H1 (cell line): ENCODE results near the gene SURF1. TPM values are rescaled to one million over a fixed set of nuclear protein-coding genes. Genes with fewer than 3 reads are reported as not detected.

Source experiments
- CTCF ChIA-PET: fragments of 300-600 bp; sonication (Branson Sonifier 250); formaldehyde crosslinking; loops from one replicate; lab custom pipeline; 2021; ENCODE audit not compliant: partially characterized antibody; lab: Charles Lee
- POLR2A ChIA-PET: fragments of 300-600 bp; sonication (Branson Sonifier 250); formaldehyde crosslinking; loops from one replicate; lab custom pipeline; 2021; ENCODE audit warnings: inconsistent platforms; ENCODE audit not compliant: partially characterized antibody; lab: Charles Lee
- DNase-seq, 2 experiments: peaks; one replicate each; pipeline versions ENCODE4 v3.0.0 to v3.0.0-alpha.2; 2010 to 2022; ENCODE audit warnings: low spot score in 2 of 2, low read depth in 1 of 2, mixed read lengths in 1 of 2
- FAIRE-seq: peaks from 2 replicates; lab custom pipeline; 2011; peaks lifted over from hg19 to GRCh38; lab: Jason Lieb, UNC
- H2AFZ ChIP-seq: 2 replicates; pipeline ENCODE4 v1.8.1; 2012; ENCODE audit warnings: low read length, inconsistent platforms
- H2AK5ac ChIP-seq: 2 replicates; pipeline ENCODE4 v1.6.1; 2013; ENCODE audit warnings: low read depth, low read length
- H2BK120ac ChIP-seq: replicated peaks from 2 replicates; pipeline ENCODE3; 2013; ENCODE audit warnings: low read depth, low read length, inconsistent platforms
- H2BK12ac ChIP-seq: 2 replicates; pipeline ENCODE4 v1.6.1; 2013; ENCODE audit warnings: low read depth, low read length
- H2BK15ac ChIP-seq: 2 replicates; pipeline ENCODE4 v1.6.1; 2013; ENCODE audit warnings: low read length
- H2BK20ac ChIP-seq: 2 replicates; pipeline ENCODE4 v1.6.1; 2013; ENCODE audit warnings: low read length
- H2BK5ac ChIP-seq: 2 replicates; pipeline ENCODE4 v1.6.1; 2013; ENCODE audit warnings: low read depth, low read length
- H3K14ac ChIP-seq: 2 replicates; pipeline ENCODE4 v1.6.1; 2013; ENCODE audit warnings: inconsistent platforms; ENCODE audit not compliant: insufficient read length
- H3K18ac ChIP-seq: 2 replicates; pipeline ENCODE4 v1.6.1; 2013; ENCODE audit warnings: low read length; ENCODE audit errors: extremely low read depth
- H3K23ac ChIP-seq: 2 replicates; pipeline ENCODE4 v1.6.1; 2013; ENCODE audit warnings: inconsistent platforms; ENCODE audit not compliant: insufficient read length
- H3K23me2 ChIP-seq: 2 replicates; pipeline ENCODE4 v1.6.1; 2013; ENCODE audit warnings: low read depth, low read length
- H3K27ac ChIP-seq: 2 replicates; pipeline ENCODE4 v1.6.1; 2011; ENCODE audit warnings: low read depth, low read length, inconsistent platforms
- H3K27me3 ChIP-seq, 4 experiments: replicated peaks in 1 of 4; 1 replicate in 1 of 4; 2 replicates in 3 of 4; pipeline versions ENCODE4 v1.6.1 to v1.8.1; 2011 to 2013; ENCODE audit warnings: low read length in 3 of 4, mild to moderate bottlenecking in 3 of 4, inconsistent platforms in 2 of 4, mixed read lengths in 2 of 4, moderate library complexity in 1 of 4; ENCODE audit not compliant: control insufficient read depth in 3 of 4, insufficient read depth in 3 of 4; ENCODE audit errors: extremely low read depth in 1 of 4
- H3K36me3 ChIP-seq, 4 experiments: 2 replicates each; pipeline versions ENCODE4 v1.6.1 to v1.8.1; 2011 to 2013; ENCODE audit warnings: mild to moderate bottlenecking in 4 of 4, low read length in 3 of 4, moderate library complexity in 2 of 4, control low read depth in 1 of 4, inconsistent platforms in 1 of 4; ENCODE audit not compliant: insufficient read depth in 4 of 4, control insufficient read depth in 2 of 4
- H3K4ac ChIP-seq: replicated peaks from 2 replicates; pipeline ENCODE3; 2013; ENCODE audit warnings: low read length, low read depth, mixed read lengths, inconsistent platforms; ENCODE audit not compliant: insufficient read length
- H3K4me1 ChIP-seq, 4 experiments: replicated peaks in 1 of 4; 1 replicate in 1 of 4; 2 replicates in 3 of 4; pipeline versions ENCODE4 v1.6.1 to v1.8.1; 2011 to 2013; ENCODE audit warnings: low read length in 3 of 4, inconsistent platforms in 2 of 4, mixed read lengths in 1 of 4; ENCODE audit not compliant: insufficient read depth in 4 of 4, control insufficient read depth in 3 of 4
- H3K4me2 ChIP-seq, 2 experiments: 2 replicates each; pipeline versions ENCODE4 v1.6.1 to v1.8.1; 2011 to 2013; ENCODE audit warnings: low read depth in 2 of 2, low read length in 2 of 2, control low read depth in 1 of 2, inconsistent platforms in 1 of 2, mild to moderate bottlenecking in 1 of 2; ENCODE audit not compliant: insufficient read depth in 1 of 2
- H3K4me3 ChIP-seq, 4 experiments: fragments of 200-600, 300-600 bp in 1 of 4; sonication (generic), shearing (Covaris generic), sonication (Bioruptor Twin) in 1 of 4; 2 replicates each; pipeline versions ENCODE4 v1.5.1 to v1.8.1; 2011 to 2016; ENCODE audit warnings: low read length in 4 of 4, low read depth in 3 of 4, control low read depth in 2 of 4, inconsistent platforms in 2 of 4, mild to moderate bottlenecking in 2 of 4, mixed read lengths in 1 of 4, moderate library complexity in 1 of 4; ENCODE audit not compliant: insufficient read depth in 2 of 4; ENCODE audit errors: extremely low read depth in 1 of 4
- H3K56ac ChIP-seq: replicated peaks from 2 replicates; pipeline ENCODE3; 2013; ENCODE audit warnings: low read depth, mild to moderate bottlenecking, mixed read lengths, low read length, inconsistent platforms; ENCODE audit not compliant: insufficient read length
- H3K79me1 ChIP-seq: 2 replicates; pipeline ENCODE4 v1.6.1; 2013; ENCODE audit warnings: low read depth, low read length, control low read depth
- H3K79me2 ChIP-seq, 2 experiments: 2 replicates each; pipeline versions ENCODE4 v1.6.1 to v1.8.1; 2012 to 2013; ENCODE audit warnings: low read length in 2 of 2, mild to moderate bottlenecking in 2 of 2, inconsistent platforms in 1 of 2; ENCODE audit not compliant: insufficient read depth in 2 of 2, control insufficient read depth in 1 of 2
- H3K9ac ChIP-seq, 4 experiments: replicated peaks in 1 of 4; 1 replicate in 1 of 4; 2 replicates in 3 of 4; pipeline versions ENCODE4 v1.6.1 to v1.8.1; 2011 to 2013; ENCODE audit warnings: low read depth in 3 of 4, low read length in 3 of 4, control low read depth in 2 of 4, mild to moderate bottlenecking in 2 of 4, moderate library complexity in 2 of 4, inconsistent platforms in 1 of 4; ENCODE audit errors: extremely low read depth in 1 of 4
- H3K9me3 ChIP-seq, 2 experiments: 2 replicates each; pipeline versions ENCODE4 v1.6.1 to v1.8.1; 2012 to 2013; ENCODE audit warnings: mild to moderate bottlenecking in 2 of 2, moderate library complexity in 2 of 2, control low read depth in 1 of 2, inconsistent platforms in 1 of 2, low read depth in 1 of 2, low read length in 1 of 2, mixed read lengths in 1 of 2; ENCODE audit not compliant: insufficient read depth in 2 of 2
- H4K20me1 ChIP-seq, 2 experiments: replicated peaks in 1 of 2; 2 replicates each; pipeline versions ENCODE3 to v1.8.1; 2011 to 2013; ENCODE audit warnings: inconsistent platforms in 2 of 2, low read length in 2 of 2, mild to moderate bottlenecking in 1 of 2; ENCODE audit not compliant: insufficient read depth in 2 of 2, control insufficient read depth in 1 of 2
- H4K5ac ChIP-seq: 2 replicates; pipeline ENCODE4 v1.6.1; 2013; ENCODE audit warnings: low read length, low read depth, mixed read lengths, inconsistent platforms; ENCODE audit not compliant: insufficient read length
- H4K8ac ChIP-seq: 2 replicates; pipeline ENCODE4 v1.8.0; 2013; ENCODE audit warnings: mild to moderate bottlenecking, moderate library complexity, low read length, inconsistent platforms; ENCODE audit not compliant: insufficient read depth; ENCODE audit errors: extremely low read depth
- H4K91ac ChIP-seq: replicated peaks from 2 replicates; pipeline ENCODE3; 2013; ENCODE audit warnings: low read length, mixed read lengths, inconsistent platforms; ENCODE audit not compliant: insufficient read length
- BCL11A ChIP-seq, 2 experiments: IDR thresholded peaks; one replicate each; pipeline ENCODE4 v1.6.1; 2011; ENCODE audit warnings: low read depth in 2 of 2, low read length in 2 of 2, mild to moderate bottlenecking in 2 of 2
- CBX5 ChIP-seq: fragments of 300-800, 300-1000 bp; sonication (generic); IDR thresholded peaks from 2 replicates; pipeline ENCODE4 v1.7.1; 2016; ENCODE audit warnings: antibody characterized with exemption, low read length, low read depth
- CHD2 ChIP-seq: IDR thresholded peaks from 2 replicates; pipeline ENCODE4 v1.6.1; 2012; ENCODE audit warnings: low read length, improper control_type of control experiment
- EP300 ChIP-seq, 2 experiments: IDR thresholded peaks; 1 replicate in 1 of 2; 2 replicates in 1 of 2; pipeline ENCODE4 v1.6.1; 2011 to 2012; ENCODE audit warnings: low read depth in 2 of 2, low read length in 2 of 2, mild to moderate bottlenecking in 2 of 2, borderline replicate concordance in 1 of 2, inconsistent platforms in 1 of 2, moderate library complexity in 1 of 2
- GABPA ChIP-seq: IDR thresholded peaks from 2 replicates; pipeline ENCODE4 v1.6.1; 2011; ENCODE audit warnings: mild to moderate bottlenecking, low read length, moderate library complexity, borderline replicate concordance; ENCODE audit not compliant: insufficient read depth
- HDAC6 ChIP-seq: IDR thresholded peaks from one replicate; pipeline ENCODE4 v1.7.1; 2012; ENCODE audit warnings: low read depth, mild to moderate bottlenecking, inconsistent platforms, low read length, moderate library complexity
- JUND ChIP-seq: IDR thresholded peaks from 2 replicates; pipeline ENCODE4 v1.6.1; 2011; ENCODE audit warnings: mild to moderate bottlenecking, improper control_type of control experiment, low read length
- MAX ChIP-seq: IDR thresholded peaks from 2 replicates; pipeline ENCODE4 v1.6.1; 2012; ENCODE audit warnings: inconsistent platforms
- POU5F1 ChIP-seq: IDR thresholded peaks from 2 replicates; pipeline ENCODE4 v1.6.1; 2011; ENCODE audit warnings: low read depth, mild to moderate bottlenecking, low read length, moderate library complexity
- RFX5 ChIP-seq: IDR thresholded peaks from 2 replicates; pipeline ENCODE4 v1.6.1; 2011; ENCODE audit warnings: low read depth, low read length, improper control_type of control experiment, borderline replicate concordance
- SAP30 ChIP-seq: fragments of 300-600 bp; sonication (generic); IDR thresholded peaks from 2 replicates; pipeline ENCODE4 v1.7.1; 2012; ENCODE audit warnings: low read length, moderate library complexity, mild to moderate bottlenecking, inconsistent platforms; ENCODE audit not compliant: insufficient read depth, insufficient replicate concordance
- SP2 ChIP-seq: IDR thresholded peaks from 2 replicates; pipeline ENCODE4 v1.6.1; 2012; ENCODE audit warnings: mild to moderate bottlenecking, low read length, inconsistent platforms
- TCF12 ChIP-seq: IDR thresholded peaks from 2 replicates; pipeline ENCODE4 v1.6.1; 2011; ENCODE audit warnings: low read depth, mild to moderate bottlenecking, low read length
- YY1 ChIP-seq: IDR thresholded peaks from 2 replicates; pipeline ENCODE4 v1.6.1; 2011; ENCODE audit warnings: low read depth, mild to moderate bottlenecking, low read length
- WGBS, 2 experiments: shearing (Covaris generic) in 1 of 2; methylation state at CpG; one replicate each; pipeline versions ENCODE4 v1.1.6 to v1.1.7; 2013 to 2015; ENCODE audit warnings: low lambda C conversion rate in 2 of 2, mixed read lengths in 2 of 2, inconsistent platforms in 1 of 2, low coverage in 1 of 2, missing lambda C conversion rate in 1 of 2; ENCODE audit not compliant: insufficient replicate concordance in 2 of 2, insufficient coverage in 1 of 2, insufficient read length in 1 of 2; ENCODE audit errors: extremely low coverage in 1 of 2, missing lambda C conversion rate in 1 of 2; 5-methylcytosine and 5-hydroxymethylcytosine counted together
- polyA plus RNA-seq, 7 experiments: library from polyadenylated mRNA; depleted of rRNA in 3 of 7; stranded (reverse) in 5 of 7; unstranded in 2 of 7; fragments of >200 nt in 5 of 7; fragments of 200-250 nt in 2 of 7; gene quantifications; 1 replicate in 5 of 7; 2 replicates in 1 of 7; 4 replicates in 1 of 7; pipeline versions ENCODE4 v1.2.1 to v1.2.3, GENCODE V29; 2011 to 2013; ENCODE audit warnings: missing spikeins in 2 of 7, mixed read lengths in 2 of 7
- total RNA-seq: library from RNA; stranded (reverse); fragmentation: NEBNext Ultra II Directional; extraction: Animal tissue kit (Norgen Biotek cat#: 25700); gene quantifications from 2 replicates; pipeline ENCODE4 v1.2.1, GENCODE V29; 2021

The SURF1 gene
- total and polyA plus RNA-seq, 2 of the 8 experiments (the other 6 are each of a cell fraction or from before 2014, with no cell fraction given) = 43.1 to 44.7 TPM

GRCh38 chr9:133389562-133389961, 33.3 kb upstream of the SURF1 start:
- FAIRE-seq = no peak
- Histone ChIP-seq H3K23ac (no peak overlapping the region), H3K14ac (no peak overlapping the region), H3K9ac (no peak overlapping the region), H3K4me2 (no peak overlapping the region), H3K23me2 (peaks cover 12% of the 10 kb centered on the region; the same call in 1 of the 2 replicates), H3K4me3 (no peak overlapping the region), H2BK120ac (no peak overlapping the region), H3K9me3 (peaks cover 4% of the 10 kb centered on the region in 2 experiments; a peak in 1 of 4 replicates), H2BK12ac (no peak overlapping the region), H2AFZ (no peak overlapping the region), H2BK5ac (no peak overlapping the region), H3K56ac (no peak overlapping the region), H3K4ac (no peak overlapping the region), H4K20me1 (peaks cover 0 to 2% of the 10 kb centered on the region in 2 experiments), H4K5ac (no peak overlapping the region), H3K27ac (no peak overlapping the region), H2BK20ac (no peak overlapping the region), H3K4me1 (no peaks in the 10 kb centered on the region; a peak in 1 of 7 replicates), H3K18ac (no peak overlapping the region), H3K36me3 (no peaks in the 10 kb centered on the region), H2AK5ac (no peak overlapping the region), H4K91ac (no peak overlapping the region), H4K8ac (no peak overlapping the region), H2BK15ac (no peak overlapping the region), H3K27me3 (peaks cover 0 to 2% (median 0%) of the 10 kb centered on the region in 4 experiments; a peak in 2 of 7 replicates), H3K79me1 (no peaks in the 10 kb centered on the region), H3K79me2 (no peaks in the 10 kb centered on the region)
- WGBS, 2 experiments = 82% methylated on average over 13 of the region's 13 CpGs; no CpG with 5 or more reads in 1 of the 2 experiments
- POLR2A ChIA-PET = interaction anchor here (0.6 to 2.6 kb wide), 6 partner anchors 8 to 39 kb away, joined by 3 to 11 read pairs (median 4); no protein-coding TSS in a partner anchor
- CTCF ChIA-PET = interaction anchor here (0.8 to 2.7 kb wide), 5 partner anchors 9 to 16 kb away, joined by 3 to 11 read pairs (median 5); no protein-coding TSS in a partner anchor
- DNase-seq = no peak
- TF ChIP-seq RFX5 (no peak), YY1 (no peak), EP300 (IDR thresholded peaks at IDR 0.05; ENCODE audit: borderline replicate concordance in 1 of 2, low read depth in 2 of 2, low read length in 2 of 2) (no peak), JUND (no peak), TCF12 (no peak), GABPA (no peak), POU5F1 (no peak), CBX5 (no peak), HDAC6 (no peak), BCL11A (IDR thresholded peaks at IDR 0.05; ENCODE audit: low read depth in 2 of 2, low read length in 2 of 2) (no peak), MAX (no peak), SP2 (no peak), CHD2 (no peak), SAP30 (no peak)
